GM12878 (cell line): ENCODE data around the gene TGFBI. TPM values are rescaled to one million over a fixed set of nuclear protein-coding genes. Genes with fewer than 3 reads are reported as not detected.

Experiments
- ATAC-seq: fragments of 200-7000 bp; cut with Tn5 transposase; 3 replicates; pipeline ENCODE4 v1.9.1; 2020; ENCODE audit warnings: mild to moderate bottlenecking, moderate library complexity
- BruUV-seq: library from RNA; stranded (reverse); fragments of 400-500 nt; replicated peaks from 2 replicates; lab custom pipeline; 2021; lab: Mats Ljungman, UMichigan
- CTCF ChIA-PET: fragments of 300-600 bp; sonication (Branson Sonifier 250); formaldehyde crosslinking; extraction: SDS; loops from one replicate; lab custom pipeline; 2021; ENCODE audit warnings: inconsistent platforms; lab: Yijun Ruan, JAX
- POLR2A ChIA-PET: fragments of 350-600 bp; formaldehyde crosslinking; extraction: SDS; loops from one replicate; lab custom pipeline; 2021; ENCODE audit warnings: inconsistent platforms; lab: Charles Lee
- RAD21 ChIA-PET: fragments of 300-600 bp; sonication (Branson Sonifier 250); formaldehyde crosslinking; loops from one replicate; lab custom pipeline; 2023; ENCODE audit warnings: antibody characterized with exemption; ENCODE audit not compliant: unreplicated experiment; lab: Charles Lee
- SMC1A ChIA-PET: fragments of 300-600 bp; sonication (Branson Sonifier 250); formaldehyde crosslinking; loops from one replicate; lab custom pipeline; 2023; ENCODE audit not compliant: unreplicated experiment, uncharacterized antibody; lab: Charles Lee
- DNase-seq: peaks from one replicate; pipeline ENCODE4 v3.0.0-alpha.2; 2011; ENCODE audit warnings: low read depth, low spot score
- FAIRE-seq: peaks from 3 replicates; lab custom pipeline; 2011; peaks lifted over from hg19 to GRCh38; lab: Jason Lieb, UNC
- H2AFZ ChIP-seq: 2 replicates; pipeline ENCODE4 v1.6.0; 2011; ENCODE audit warnings: low read depth, low read length, control low read depth; ENCODE audit not compliant: control insufficient read depth
- H3K27ac ChIP-seq: 2 replicates; pipeline ENCODE4 v1.5.1; 2011; ENCODE audit warnings: control low read depth; ENCODE audit not compliant: control insufficient read depth, insufficient read depth
- H3K27me3 ChIP-seq, 2 experiments: replicated peaks in 1 of 2; 2 replicates each; pipeline versions ENCODE4 v1.6.0 to v1.6.1; 2011; ENCODE audit warnings: low read length in 1 of 2; ENCODE audit not compliant: control insufficient read depth in 2 of 2, insufficient read depth in 2 of 2
- H3K36me3 ChIP-seq, 2 experiments: 2 replicates each; pipeline ENCODE4 v1.5.1; 2011; ENCODE audit warnings: low read length in 1 of 2; ENCODE audit not compliant: control insufficient read depth in 2 of 2, insufficient read depth in 2 of 2
- H3K4me1 ChIP-seq: 2 replicates; pipeline ENCODE4 v1.6.1; 2011; ENCODE audit warnings: mild to moderate bottlenecking, low read length, moderate library complexity, mixed read lengths; ENCODE audit not compliant: control insufficient read depth, insufficient read depth
- H3K4me2 ChIP-seq: 2 replicates; pipeline ENCODE4 v1.6.0; 2011; ENCODE audit warnings: control low read depth; ENCODE audit not compliant: control insufficient read depth, insufficient read depth
- H3K4me3 ChIP-seq: fragments of 200-600 bp; sonication (generic); 2 replicates; pipeline ENCODE4 v1.5.1; 2016
- H3K79me2 ChIP-seq: 2 replicates; pipeline ENCODE4 v1.6.0; 2011; ENCODE audit warnings: low read length; ENCODE audit not compliant: control insufficient read depth, insufficient read depth
- H3K9ac ChIP-seq: 2 replicates; pipeline ENCODE4 v1.8.0; 2011; ENCODE audit warnings: low read length, control low read depth, mixed read lengths; ENCODE audit not compliant: control insufficient read depth, insufficient read depth
- H3K9me3 ChIP-seq: replicated peaks from 3 replicates; pipeline ENCODE4 v1.5.1; 2011; ENCODE audit warnings: mild to moderate bottlenecking, low read length; ENCODE audit not compliant: control insufficient read depth, insufficient read depth
- H4K20me1 ChIP-seq: 2 replicates; pipeline ENCODE4 v1.6.0; 2011; ENCODE audit not compliant: control insufficient read depth, insufficient read depth
- CBFB ChIP-seq: IDR thresholded peaks from 2 replicates; pipeline ENCODE4 v1.6.1; 2016; ENCODE audit warnings: antibody characterized with exemption, low read depth
- CHD2 ChIP-seq: IDR thresholded peaks from 2 replicates; pipeline ENCODE4 v1.6.1; 2011; ENCODE audit warnings: low read depth, low read length, improper control_type of control experiment, borderline replicate concordance
- DPF2 ChIP-seq: fragments of 450-650 bp; IDR thresholded peaks from 2 replicates; pipeline ENCODE4 v1.6.1; 2017; ENCODE audit warnings: mild to moderate bottlenecking
- EP300 ChIP-seq, 2 experiments: fragments of 150-350 bp in 1 of 2; IDR thresholded peaks; 2 replicates each; pipeline ENCODE4 v1.6.1; 2011 to 2012; ENCODE audit warnings: low read depth in 2 of 2, low read length in 2 of 2, borderline replicate concordance in 1 of 2, improper control_type of control experiment in 1 of 2, inconsistent platforms in 1 of 2; ENCODE audit not compliant: control insufficient read depth in 1 of 2
- SP1 ChIP-seq: IDR thresholded peaks from one replicate; pipeline ENCODE4 v1.6.1; 2011; ENCODE audit warnings: low read depth, low read length
- SREBF1 ChIP-seq: IDR thresholded peaks from 2 replicates; pipeline ENCODE4 v1.6.1; 2012; ENCODE audit warnings: mild to moderate bottlenecking, low read length
- SRF ChIP-seq, 2 experiments: IDR thresholded peaks; 2 replicates each; pipeline ENCODE4 v1.6.1; 2011; ENCODE audit warnings: low read depth in 2 of 2, low read length in 2 of 2, mild to moderate bottlenecking in 1 of 2, moderate library complexity in 1 of 2
- SUZ12 ChIP-seq: fragments of 200-600 bp; sonication (generic); IDR thresholded peaks from one replicate; pipeline ENCODE4 v1.6.1; 2018; ENCODE audit warnings: antibody characterized with exemption, mild to moderate bottlenecking; ENCODE audit not compliant: unreplicated experiment
- WRNIP1 ChIP-seq: IDR thresholded peaks from 2 replicates; pipeline ENCODE4 v1.6.1; 2011; ENCODE audit warnings: low read depth, low read length, improper control_type of control experiment, borderline replicate concordance
- WGBS: methylation state at CpG from one replicate; pipeline ENCODE4 v1.1.6; 2016; ENCODE audit warnings: low lambda C conversion rate; ENCODE audit not compliant: insufficient replicate concordance, insufficient coverage; ENCODE audit errors: missing lambda C conversion rate; 5-methylcytosine and 5-hydroxymethylcytosine counted together
- in situ Hi-C: fragments of 300-500 bp; cut with MboI; formaldehyde crosslinking; loops from 9 replicates; pipeline ENCODE4 v1.14.3; 2018; ENCODE audit warnings: mixed read lengths
- intact Hi-C: fragments of 100-400 bp; cut with micrococcal nuclease; formaldehyde crosslinking; loops from one replicate; pipeline ENCODE4 v1.14.2; 2022; ENCODE audit not compliant: unreplicated experiment
- polyA plus RNA-seq, 11 experiments: library from polyadenylated mRNA; depleted of rRNA in 4 of 11; unstranded in 6 of 11; stranded (reverse) in 5 of 11; fragments of >200 nt; fragmentation: Nextera tagmentation in 4 of 11; fragmentation: Illumina TruSeq in 1 of 11; extraction: Ambion mirVana in 4 of 11; extraction: Trizol in 1 of 11; gene quantifications; 1 replicate in 1 of 11; 2 replicates in 10 of 11; pipeline versions ENCODE4 v1.2.1 to v1.2.3, GENCODE V29; 2011 to 2016; ENCODE audit warnings: inconsistent platforms in 2 of 11, missing spikeins in 2 of 11, low read depth in 1 of 11
- total RNA-seq, 4 experiments: library from RNA; depleted of rRNA in 3 of 4; stranded (reverse); fragments of >200 nt in 3 of 4; fragmentation: Illumina TruSeq in 1 of 4; extraction: Trizol in 1 of 4; gene quantifications; 2 replicates each; pipeline versions ENCODE4 v1.2.1 to v1.2.3, GENCODE V29; 2013 to 2021
- TF ChIP-seq, protein P1 (sequence below): fragments of 450-650 bp; IDR thresholded peaks from 2 replicates; pipeline ENCODE4 v1.6.1; 2014; ENCODE audit warnings: mild to moderate bottlenecking
- TF ChIP-seq, protein P2 (sequence below): IDR thresholded peaks from 2 replicates; pipeline ENCODE4 v1.6.1; 2012; ENCODE audit warnings: low read length, inconsistent platforms

TGFBI gene
- total and polyA plus RNA-seq, 10 of the 15 experiments (the other 5 are each of a cell fraction or from before 2014, with no cell fraction given) = 0.12 to 1.8 (median 0.19) TPM

DNA sequence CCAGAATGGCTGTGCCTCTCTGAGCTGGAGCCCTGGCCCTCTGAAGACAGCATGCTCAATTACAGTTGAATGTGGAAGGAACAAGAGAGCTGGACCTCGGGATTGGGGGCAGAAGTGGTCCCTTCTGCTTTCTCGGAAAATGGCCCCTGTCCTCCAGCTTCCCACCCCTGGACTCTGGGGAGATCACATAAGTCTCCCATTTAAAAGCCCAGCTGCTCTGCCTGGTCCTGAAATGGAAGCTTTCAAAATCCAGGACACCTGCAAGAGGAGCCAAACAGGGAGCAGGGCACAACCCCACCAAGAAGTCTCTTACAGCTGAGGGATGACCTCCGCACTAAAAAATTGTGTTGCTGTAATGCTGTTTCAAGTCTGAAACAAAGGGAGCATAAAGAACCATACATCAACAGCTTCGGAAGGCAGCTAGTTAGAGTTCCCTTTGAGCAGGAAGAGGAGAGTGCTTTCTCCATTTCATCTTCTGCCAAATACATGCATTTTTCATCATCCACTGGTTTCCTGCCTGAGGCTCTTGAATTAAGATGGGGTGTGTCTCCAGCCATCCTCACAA lies 48.2 kb downstream of the TGFBI start:
- H3K27ac ChIP-seq = no peak overlapping the region
- no peak for FAIRE-seq
- no peaks in the 10 kb centered on the region for H4K20me1 ChIP-seq
- no TSS peak for BruUV-seq
- in situ Hi-C loops = loop anchor here (5.0 kb wide), 1 partner anchor 190 kb away; no protein-coding TSS in a partner anchor
- no peak overlapping the region for H3K4me2 ChIP-seq
- intact Hi-C loops = no loop called here
- no peaks in the 10 kb centered on the region; the same call in 2 of the 3 replicates for H3K9me3 ChIP-seq
- no peak overlapping the region for H3K4me3 ChIP-seq
- H3K36me3 ChIP-seq = no peaks in the 10 kb centered on the region
- ATAC-seq = no peak
- ChIA-PET SMC1A (interaction anchor here (0.7 to 4.6 kb wide), 18 partner anchors 7 to 189 kb away, joined by 3 to 17 read pairs (median 4); no protein-coding TSS in a partner anchor), CTCF (interaction anchor here (0.6 to 9.1 kb wide), 11 partner anchors 11 to 152 kb away, joined by 3 to 64 read pairs (median 5); no protein-coding TSS in a partner anchor), POLR2A (interaction anchor here (1.2 to 2.4 kb wide), 2 partner anchors 36 to 60 kb away, joined by 5 read pairs; no protein-coding TSS in a partner anchor)
- H2AFZ ChIP-seq = no peak overlapping the region
- no peaks in the 10 kb centered on the region; the same call in 1 of the 2 replicates for H3K4me1 ChIP-seq
- H3K9ac ChIP-seq = no peak overlapping the region
- H3K79me2 ChIP-seq = no peaks in the 10 kb centered on the region
- DNase-seq = no peak
- H3K27me3 ChIP-seq = peaks cover 0 to 2% of the 10 kb centered on the region in 2 experiments; a peak in 2 of 4 replicates
- WGBS = 54% methylated on average over 4 of the region's 4 CpGs
- no peak for TF ChIP-seq SREBF1
- TF ChIP-seq WRNIP1 = no peak
- no peak for TF ChIP-seq EP300 (IDR thresholded peaks at IDR 0.05; ENCODE audit: borderline replicate concordance in 1 of 2, control insufficient read depth in 1 of 2, low read depth in 2 of 2, low read length in 2 of 2)
- TF ChIP-seq, protein P1, sequence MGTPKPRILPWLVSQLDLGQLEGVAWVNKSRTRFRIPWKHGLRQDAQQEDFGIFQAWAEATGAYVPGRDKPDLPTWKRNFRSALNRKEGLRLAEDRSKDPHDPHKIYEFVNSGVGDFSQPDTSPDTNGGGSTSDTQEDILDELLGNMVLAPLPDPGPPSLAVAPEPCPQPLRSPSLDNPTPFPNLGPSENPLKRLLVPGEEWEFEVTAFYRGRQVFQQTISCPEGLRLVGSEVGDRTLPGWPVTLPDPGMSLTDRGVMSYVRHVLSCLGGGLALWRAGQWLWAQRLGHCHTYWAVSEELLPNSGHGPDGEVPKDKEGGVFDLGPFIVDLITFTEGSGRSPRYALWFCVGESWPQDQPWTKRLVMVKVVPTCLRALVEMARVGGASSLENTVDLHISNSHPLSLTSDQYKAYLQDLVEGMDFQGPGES = no peak
- TF ChIP-seq CHD2 = no peak
- TF ChIP-seq, protein P2, sequence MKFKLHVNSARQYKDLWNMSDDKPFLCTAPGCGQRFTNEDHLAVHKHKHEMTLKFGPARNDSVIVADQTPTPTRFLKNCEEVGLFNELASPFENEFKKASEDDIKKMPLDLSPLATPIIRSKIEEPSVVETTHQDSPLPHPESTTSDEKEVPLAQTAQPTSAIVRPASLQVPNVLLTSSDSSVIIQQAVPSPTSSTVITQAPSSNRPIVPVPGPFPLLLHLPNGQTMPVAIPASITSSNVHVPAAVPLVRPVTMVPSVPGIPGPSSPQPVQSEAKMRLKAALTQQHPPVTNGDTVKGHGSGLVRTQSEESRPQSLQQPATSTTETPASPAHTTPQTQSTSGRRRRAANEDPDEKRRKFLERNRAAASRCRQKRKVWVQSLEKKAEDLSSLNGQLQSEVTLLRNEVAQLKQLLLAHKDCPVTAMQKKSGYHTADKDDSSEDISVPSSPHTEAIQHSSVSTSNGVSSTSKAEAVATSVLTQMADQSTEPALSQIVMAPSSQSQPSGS = no peak
- no peak for TF ChIP-seq SP1
- TF ChIP-seq DPF2 = no peak
- no peak for TF ChIP-seq SUZ12
- TF ChIP-seq SRF (IDR thresholded peaks at IDR 0.05; ENCODE audit: low read depth in 2 of 2, low read length in 2 of 2) = no peak
- no peak for TF ChIP-seq CBFB
- TF ChIP-seq, all 136 proteins: peak for 0
- RAD21 ChIA-PET = interaction anchor here (0.7 to 1.5 kb wide), 3 partner anchors 10 to 61 kb away, joined by 3 to 4 read pairs (median 4); no protein-coding TSS in a partner anchor
